CD14-positive monocyte (primary cell): ENCODE results near the gene PLEKHS1. TPM values are rescaled to one million over a fixed set of nuclear protein-coding genes. Genes with fewer than 3 reads are reported as not detected.
A peak's percentile ranks its signal among the peaks of the same experiment; 100 is the strongest.

ENCODE experiments used
- DNase-seq, 3 donors: peaks; one replicate each; pipeline ENCODE4 v3.0.0-alpha.2; 2011 to 2022
- H2AFZ ChIP-seq: 2 replicates; pipeline ENCODE4 v1.6.0; 2012; ENCODE audit warnings: mild to moderate bottlenecking, low read depth, low read length, inconsistent platforms; ENCODE audit not compliant: insufficient read depth, poor library complexity, severe bottlenecking
- H3K27ac ChIP-seq, 2 donors: 1 replicate in 1 of 2; 2 replicates in 1 of 2; pipeline ENCODE4 v1.5.1; 2012 to 2013; ENCODE audit warnings: low read length in 2 of 2, control low read depth in 1 of 2, inconsistent platforms in 1 of 2, low read depth in 1 of 2, mild to moderate bottlenecking in 1 of 2
- H3K27me3 ChIP-seq, 2 donors: one replicate each; pipeline versions ENCODE4 v1.6.0 to v1.6.1; 2011 to 2013; ENCODE audit warnings: low read length in 2 of 2; ENCODE audit not compliant: control insufficient read depth in 2 of 2, insufficient read depth in 2 of 2
- H3K36me3 ChIP-seq, 2 donors: replicated peaks in 1 of 2; 1 replicate in 1 of 2; 2 replicates in 1 of 2; pipeline versions ENCODE4 v1.5.1 to v1.6.1; 2012 to 2013; ENCODE audit warnings: low read length in 2 of 2, control low read depth in 1 of 2, inconsistent platforms in 1 of 2, mild to moderate bottlenecking in 1 of 2; ENCODE audit not compliant: insufficient read depth in 2 of 2, control insufficient read depth in 1 of 2
- H3K4me1 ChIP-seq, 2 donors: 1 replicate in 1 of 2; 2 replicates in 1 of 2; pipeline versions ENCODE4 v1.5.1 to v1.6.1; 2012 to 2013; ENCODE audit warnings: low read length in 2 of 2, control low read depth in 1 of 2, inconsistent platforms in 1 of 2, mild to moderate bottlenecking in 1 of 2, moderate library complexity in 1 of 2; ENCODE audit not compliant: insufficient read depth in 2 of 2, control insufficient read depth in 1 of 2
- H3K4me2 ChIP-seq: replicated peaks from 2 replicates; pipeline ENCODE3; 2012; ENCODE audit warnings: low read length, moderate library complexity, mild to moderate bottlenecking; ENCODE audit not compliant: poor library complexity, severe bottlenecking; ENCODE audit errors: extremely low read depth
- H3K4me3 ChIP-seq, 3 experiments: fragments of 200-600 bp in 1 of 3; sonication (generic) in 1 of 3; replicated peaks in 1 of 3; 1 replicate in 2 of 3; 2 replicates in 1 of 3; pipeline ENCODE4 v1.5.1; 2011 to 2013; ENCODE audit warnings: low read length in 3 of 3, mild to moderate bottlenecking in 3 of 3, control low read depth in 2 of 3, low read depth in 2 of 3, inconsistent platforms in 1 of 3, moderate library complexity in 1 of 3
- H3K79me2 ChIP-seq: 2 replicates; pipeline ENCODE4 v1.6.0; 2012; ENCODE audit warnings: mild to moderate bottlenecking, control low read depth, inconsistent platforms, low read length, moderate library complexity; ENCODE audit not compliant: insufficient read depth
- H3K9ac ChIP-seq: 2 replicates; pipeline ENCODE4 v1.6.0; 2017; ENCODE audit warnings: low read length, mild to moderate bottlenecking; ENCODE audit not compliant: insufficient read depth, poor library complexity, severe bottlenecking
- H3K9me3 ChIP-seq, 2 donors: replicated peaks in 1 of 2; 1 replicate in 1 of 2; 2 replicates in 1 of 2; pipeline versions ENCODE4 v1.5.1 to v1.6.1; 2012 to 2013; ENCODE audit warnings: low read length in 2 of 2, control low read depth in 1 of 2; ENCODE audit not compliant: control insufficient read depth in 1 of 2, insufficient read depth in 1 of 2
- H4K20me1 ChIP-seq: 2 replicates; pipeline ENCODE4 v1.6.0; 2012; ENCODE audit warnings: mild to moderate bottlenecking, low read length, control low read depth, moderate library complexity; ENCODE audit not compliant: insufficient read depth
- H3K27ac Mint-ChIP-seq, 7 donors: one replicate each; pipeline ENCODE4 v1.8.0; 2020; ENCODE audit warnings: mild to moderate bottlenecking in 7 of 7, mixed read lengths in 7 of 7, moderate library complexity in 6 of 7, inconsistent platforms in 2 of 7
- H3K27me3 Mint-ChIP-seq, 3 donors: one replicate each; pipeline ENCODE4 v1.8.0; 2021 to 2022; ENCODE audit warnings: low read depth in 3 of 3, mild to moderate bottlenecking in 3 of 3, mixed read lengths in 3 of 3, moderate library complexity in 3 of 3, inconsistent platforms in 1 of 3
- H3K36me3 Mint-ChIP-seq, 2 donors: one replicate each; pipeline ENCODE4 v1.8.0; 2020; ENCODE audit warnings: mixed read lengths in 2 of 2, inconsistent platforms in 1 of 2, mild to moderate bottlenecking in 1 of 2
- H3K4me1 Mint-ChIP-seq: one replicate; pipeline ENCODE4 v1.8.0; 2020; ENCODE audit warnings: mild to moderate bottlenecking, mixed read lengths
- H3K4me3 Mint-ChIP-seq, 2 donors: one replicate each; pipeline ENCODE4 v1.8.0; 2020; ENCODE audit warnings: mild to moderate bottlenecking in 2 of 2, mixed read lengths in 2 of 2, moderate library complexity in 1 of 2
- H3K9me3 Mint-ChIP-seq, 7 donors: one replicate each; pipeline ENCODE4 v1.8.0; 2020 to 2022; ENCODE audit warnings: mixed read lengths in 7 of 7, mild to moderate bottlenecking in 6 of 7, moderate library complexity in 6 of 7, inconsistent platforms in 2 of 7
- WGBS: methylation state at CpG from one replicate; pipeline ENCODE4 v1.1.5; 2013; ENCODE audit warnings: missing lambda C conversion rate; ENCODE audit not compliant: insufficient coverage; 5-methylcytosine and 5-hydroxymethylcytosine counted together
- intact Hi-C, 2 donors: fragments of 100-400 bp; cut with micrococcal nuclease; formaldehyde crosslinking; loops; one replicate each; pipeline versions ENCODE4 v1.15.0 to v1.15.1; 2023
- polyA plus RNA-seq, 3 donors: library from polyadenylated mRNA; depleted of rRNA in 1 of 3; unstranded in 2 of 3; stranded (reverse) in 1 of 3; fragments of 300-500 nt in 2 of 3; fragments of >200 nt in 1 of 3; fragmentation: Illumina TruSeq in 2 of 3; gene quantifications; 1 replicate in 2 of 3; 2 replicates in 1 of 3; pipeline ENCODE4 v1.2.3, GENCODE V29; 2012 to 2021
- TF ChIP-seq, protein P1 (sequence below): fragments of 200-600 bp; IDR thresholded peaks from one replicate; pipeline ENCODE4 v1.8.0; 2022; ENCODE audit warnings: antibody characterized with exemption, mild to moderate bottlenecking

Gene PLEKHS1
- polyA plus RNA-seq, 3 donors = 0.08 TPM; not detected in 2

DNA sequence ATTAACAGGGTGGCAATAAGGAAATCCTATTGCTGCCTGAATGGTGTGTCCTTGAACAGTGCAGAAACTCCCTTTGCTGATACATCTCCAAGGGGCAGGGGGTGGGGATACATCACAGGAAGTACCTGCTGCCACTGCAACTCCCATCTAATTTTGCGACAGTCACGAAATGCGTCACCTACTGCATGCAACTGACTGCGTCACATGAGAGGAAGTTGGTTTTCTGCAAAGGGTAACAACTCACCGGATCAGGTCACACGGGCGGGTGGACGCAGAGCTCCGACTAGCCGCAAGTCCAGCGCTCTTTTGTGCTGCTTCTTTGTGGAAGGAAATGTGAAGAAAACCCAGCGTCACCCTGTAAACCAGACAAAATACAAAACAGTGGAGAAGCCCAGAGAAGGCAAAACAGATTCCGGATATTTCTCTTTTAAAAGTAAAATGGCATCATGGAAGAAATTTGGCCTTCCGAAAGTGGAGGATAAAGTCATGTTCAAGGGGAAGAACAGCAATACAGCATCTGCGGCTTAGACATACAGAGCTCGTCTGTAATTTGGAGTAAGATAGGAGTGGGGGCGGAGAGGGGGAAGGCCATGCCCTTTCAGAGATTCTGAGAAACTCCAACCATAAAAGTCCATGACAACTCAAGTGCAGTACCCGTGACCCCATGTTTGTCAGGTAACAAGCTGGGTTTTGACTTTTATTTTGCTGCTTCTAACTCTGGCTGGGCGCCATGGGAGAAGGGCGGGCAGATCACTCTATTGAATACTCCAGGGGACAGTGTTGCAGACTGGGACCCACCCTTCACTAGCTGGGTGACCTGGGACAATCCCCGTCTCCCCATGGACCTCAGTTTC, 32.3 kb upstream of the PLEKHS1 start:
- Histone ChIP-seq H2AFZ (no peak overlapping the region), H3K27ac (no peak overlapping the region), H3K36me3 (peaks cover 7 to 46% of the 10 kb centered on the region in 2 donors), H3K27me3 (no peaks in the 10 kb centered on the region), H3K9me3 (no peaks in the 10 kb centered on the region), H3K4me2 (no peak overlapping the region), H3K9ac (no peak overlapping the region), H4K20me1 (peaks cover 5% of the 10 kb centered on the region), H3K4me1 (peaks cover 3 to 9% of the 10 kb centered on the region in 2 donors), H3K79me2 (no peaks in the 10 kb centered on the region), H3K4me3 (no peak overlapping the region)
- no peaks in the 10 kb centered on the region for H3K27me3 Mint-ChIP-seq
- DNase-seq = peak in 1 of 3 donors; percentile 24
- peaks cover 42 to 55% of the 10 kb centered on the region in 2 donors for H3K36me3 Mint-ChIP-seq
- H3K4me1 Mint-ChIP-seq = peaks cover 12% of the 10 kb centered on the region
- TF ChIP-seq, protein P1, sequence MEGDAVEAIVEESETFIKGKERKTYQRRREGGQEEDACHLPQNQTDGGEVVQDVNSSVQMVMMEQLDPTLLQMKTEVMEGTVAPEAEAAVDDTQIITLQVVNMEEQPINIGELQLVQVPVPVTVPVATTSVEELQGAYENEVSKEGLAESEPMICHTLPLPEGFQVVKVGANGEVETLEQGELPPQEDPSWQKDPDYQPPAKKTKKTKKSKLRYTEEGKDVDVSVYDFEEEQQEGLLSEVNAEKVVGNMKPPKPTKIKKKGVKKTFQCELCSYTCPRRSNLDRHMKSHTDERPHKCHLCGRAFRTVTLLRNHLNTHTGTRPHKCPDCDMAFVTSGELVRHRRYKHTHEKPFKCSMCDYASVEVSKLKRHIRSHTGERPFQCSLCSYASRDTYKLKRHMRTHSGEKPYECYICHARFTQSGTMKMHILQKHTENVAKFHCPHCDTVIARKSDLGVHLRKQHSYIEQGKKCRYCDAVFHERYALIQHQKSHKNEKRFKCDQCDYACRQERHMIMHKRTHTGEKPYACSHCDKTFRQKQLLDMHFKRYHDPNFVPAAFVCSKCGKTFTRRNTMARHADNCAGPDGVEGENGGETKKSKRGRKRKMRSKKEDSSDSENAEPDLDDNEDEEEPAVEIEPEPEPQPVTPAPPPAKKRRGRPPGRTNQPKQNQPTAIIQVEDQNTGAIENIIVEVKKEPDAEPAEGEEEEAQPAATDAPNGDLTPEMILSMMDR = no peak
- peaks cover 0 to 5% (median 0%) of the 10 kb centered on the region in 7 donors for H3K9me3 Mint-ChIP-seq
- peak overlapping the region in 1 of 7 donors; percentile 39 for H3K27ac Mint-ChIP-seq
- intact Hi-C loops = no loop called here
- H3K4me3 Mint-ChIP-seq = no peak overlapping the region
- 92% methylated on average over 11 of the region's 21 CpGs for WGBS

DNA sequence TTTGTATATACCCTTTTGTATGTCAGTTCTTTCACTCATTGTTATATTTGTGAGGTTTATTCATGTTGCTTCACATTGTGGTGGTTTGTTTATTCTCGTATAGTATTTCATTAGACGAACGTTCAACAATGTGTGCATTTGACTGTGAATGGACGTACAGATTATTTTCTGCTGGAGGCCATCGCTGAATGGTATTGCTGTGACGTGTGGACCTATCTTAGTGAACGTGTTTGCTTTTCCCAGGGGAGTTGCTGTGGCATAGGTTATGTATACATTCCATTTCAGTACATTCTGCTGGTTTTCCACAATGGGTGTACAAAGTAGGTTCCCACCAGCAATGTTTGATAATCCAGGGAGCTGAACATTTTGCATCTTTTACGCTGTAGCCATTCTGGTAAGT, 31.1 kb upstream of the PLEKHS1 start:
- H2AFZ ChIP-seq = no peak overlapping the region
- H3K36me3 ChIP-seq = peaks cover 12 to 58% of the 10 kb centered on the region in 2 donors
- 100% methylated on average over 6 of the region's 8 CpGs for WGBS

More for the DNA sequence above, 31.1 kb upstream of the PLEKHS1 start:
- H3K27ac ChIP-seq = no peak overlapping the region
- no peaks in the 10 kb centered on the region for H3K27me3 ChIP-seq
- H3K27ac Mint-ChIP-seq = no peak overlapping the region
- intact Hi-C loops = no loop called here
- DNase-seq = no peak
- peaks cover 12% of the 10 kb centered on the region for H3K4me1 Mint-ChIP-seq
- no peak overlapping the region for H3K4me3 ChIP-seq
- H3K36me3 Mint-ChIP-seq = peaks cover 50 to 60% of the 10 kb centered on the region in 2 donors
- H3K27me3 Mint-ChIP-seq = peaks cover 0 to 1% (median 0%) of the 10 kb centered on the region in 3 donors
- TF ChIP-seq, protein P1 = no peak
- peaks cover 0 to 2% (median 0%) of the 10 kb centered on the region in 7 donors for H3K9me3 Mint-ChIP-seq
- peaks cover 3 to 9% of the 10 kb centered on the region in 2 donors for H3K4me1 ChIP-seq
- H3K9ac ChIP-seq = no peak overlapping the region
- H4K20me1 ChIP-seq = peaks cover 5% of the 10 kb centered on the region
- H3K4me3 Mint-ChIP-seq = no peak overlapping the region
- H3K4me2 ChIP-seq = no peak overlapping the region
- no peaks in the 10 kb centered on the region for H3K9me3 ChIP-seq
- no peaks in the 10 kb centered on the region for H3K79me2 ChIP-seq
